HG02678 (cell line): ENCODE results near the gene CCDC88C.
"Not testable (repeated sequence)": the region's sequence is repeated elsewhere in the genome, so short reads cannot be mapped to it uniquely, and the experiment has no call there.

Experiments
- ATAC-seq: cut with Tn5 transposase; IDR thresholded peaks from one replicate; pipeline ENCODE4 v1.9.1; 2021; ENCODE audit warnings: mild to moderate bottlenecking, moderate library complexity; ENCODE audit not compliant: unreplicated experiment

CCDC88C gene

GRCh38 chr14:91273273-91273884, 144.2 kb downstream of the CCDC88C start:
- ATAC-seq = no peak

GRCh38 chr14:91272341-91273272, 145.0 kb downstream of the CCDC88C start:
- ATAC-seq = no peak

DNA sequence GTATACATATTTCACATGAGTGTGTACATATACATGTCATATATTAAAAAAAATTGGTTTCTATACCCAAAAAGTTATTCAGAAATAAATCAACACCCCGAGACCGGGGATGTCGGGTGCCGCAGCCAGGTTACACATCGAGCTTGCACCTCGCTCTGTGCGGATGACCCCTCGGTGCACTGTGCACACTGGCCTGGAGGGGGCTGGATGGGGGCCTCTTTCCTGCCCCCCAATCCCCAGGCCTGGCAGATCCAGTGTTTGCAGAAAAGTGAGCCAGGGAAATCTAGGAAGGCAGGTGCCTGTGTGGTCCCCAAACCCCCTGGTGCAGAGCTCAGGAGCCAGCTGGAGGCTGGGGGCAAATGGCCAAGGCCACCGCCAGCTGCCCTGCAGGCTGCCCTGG, 146.0 kb downstream of the CCDC88C start:
- ATAC-seq = no peak

- ATAC-seq = no peak
These were observed 147.0 kb downstream of the CCDC88C start for GRCh38 chr14:91270619-91271018.

- ATAC-seq = no peak
These were observed 147.4 kb downstream of the CCDC88C start for GRCh38 chr14:91270188-91270587.

GRCh38 chr14:91269076-91269991, 148.3 kb downstream of the CCDC88C start:
- no peak for ATAC-seq

- ATAC-seq = no peak
These were observed 149.6 kb downstream of the CCDC88C start for GRCh38 chr14:91267965-91268437.

GRCh38 chr14:91266276-91266675, 151.3 kb downstream of the CCDC88C start:
- not testable (repeated sequence) for ATAC-seq

GRCh38 chr14:91265404-91265803, 152.2 kb downstream of the CCDC88C start:
- no peak for ATAC-seq

DNA sequence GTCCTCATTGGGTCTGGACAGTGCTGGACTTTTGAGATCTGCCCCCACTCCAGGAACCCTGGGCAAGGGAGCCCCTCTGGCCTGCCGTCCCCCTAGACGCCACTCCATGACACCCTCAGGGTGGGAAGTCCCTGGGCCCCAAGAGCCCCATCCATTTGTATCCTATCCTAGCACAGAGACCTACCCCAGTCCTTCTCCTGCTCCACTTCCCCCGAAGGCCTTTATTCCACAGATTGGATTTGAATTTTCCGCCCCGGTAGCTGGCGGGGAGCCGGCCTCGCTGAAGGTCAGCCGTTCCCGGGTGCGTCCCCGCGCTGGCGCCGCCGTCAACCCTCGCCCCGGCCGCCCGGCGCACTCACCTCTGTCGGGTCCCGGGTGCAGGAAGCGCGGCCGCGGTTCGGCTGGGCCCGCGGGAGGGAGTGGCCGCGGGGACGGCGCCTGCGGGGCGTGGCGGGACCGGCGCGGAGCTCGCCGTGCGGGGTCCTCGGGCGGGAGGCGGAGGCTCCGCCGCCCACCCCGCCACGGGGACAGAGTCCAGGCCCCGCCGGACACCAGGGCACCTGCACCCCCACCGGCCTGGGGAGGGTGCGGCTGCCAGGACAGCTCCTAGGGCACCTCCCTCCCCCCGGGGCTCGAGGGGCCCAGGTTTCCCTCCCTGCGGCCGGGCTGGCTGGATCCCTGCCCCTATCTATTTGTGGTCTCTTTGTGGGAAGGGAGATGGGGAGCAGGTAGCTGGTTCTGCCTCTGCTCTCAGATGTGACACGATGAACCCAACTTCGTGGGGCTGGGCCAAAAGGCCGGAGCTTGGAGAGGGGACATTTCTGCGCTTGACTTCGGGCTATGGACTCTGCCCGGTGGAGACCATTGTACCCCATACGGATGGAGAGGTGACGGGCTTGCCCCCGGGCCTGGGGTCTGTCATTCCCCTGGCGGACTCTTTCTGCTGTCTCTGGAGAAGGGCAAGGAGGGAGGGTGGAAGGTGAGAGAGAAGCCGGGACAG, 153.2 kb downstream of the CCDC88C start:
- ATAC-seq = no peak

DNA sequence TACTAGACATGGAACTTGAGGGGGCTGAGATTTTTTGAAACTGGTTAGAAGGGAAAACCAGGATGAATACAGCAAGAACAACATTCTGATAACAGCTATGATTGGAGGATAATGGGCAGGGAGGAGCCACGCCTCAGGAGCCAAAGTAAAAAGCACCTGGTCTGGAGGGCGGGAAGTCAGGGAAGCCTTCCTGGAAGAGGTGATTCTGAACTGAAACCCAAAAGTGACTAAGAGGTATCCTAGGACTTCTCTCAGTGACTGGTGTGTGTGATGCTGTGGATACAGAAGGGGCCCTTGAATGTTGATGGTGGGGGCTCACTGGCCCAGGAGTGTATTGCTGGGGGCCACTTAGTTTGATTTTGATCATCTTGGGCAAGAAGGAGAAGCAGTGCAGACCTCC, 154.3 kb downstream of the CCDC88C start:
- ATAC-seq = no peak

GRCh38 chr14:91261986-91262549, 155.6 kb downstream of the CCDC88C start:
- ATAC-seq = no peak

DNA sequence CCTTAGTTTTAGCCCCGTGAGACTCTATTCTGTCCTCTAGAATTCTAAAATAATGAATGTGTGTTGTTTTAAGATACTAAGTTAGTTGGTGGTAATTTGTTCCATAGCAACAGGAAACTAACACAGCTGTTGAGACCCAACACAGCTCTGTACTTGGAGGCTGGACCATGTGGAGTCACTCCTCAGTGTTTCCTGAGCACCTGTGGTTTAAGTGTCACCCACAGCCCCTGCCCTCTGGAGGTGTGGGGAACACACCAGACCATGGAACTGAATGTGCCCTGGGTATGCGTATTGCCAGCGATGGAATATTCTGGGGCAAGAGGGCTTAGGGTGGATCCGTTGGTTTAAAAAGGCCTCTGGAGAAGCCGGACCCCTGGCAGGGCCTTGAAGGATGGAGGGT, 156.5 kb downstream of the CCDC88C start:
- no peak for ATAC-seq

DNA sequence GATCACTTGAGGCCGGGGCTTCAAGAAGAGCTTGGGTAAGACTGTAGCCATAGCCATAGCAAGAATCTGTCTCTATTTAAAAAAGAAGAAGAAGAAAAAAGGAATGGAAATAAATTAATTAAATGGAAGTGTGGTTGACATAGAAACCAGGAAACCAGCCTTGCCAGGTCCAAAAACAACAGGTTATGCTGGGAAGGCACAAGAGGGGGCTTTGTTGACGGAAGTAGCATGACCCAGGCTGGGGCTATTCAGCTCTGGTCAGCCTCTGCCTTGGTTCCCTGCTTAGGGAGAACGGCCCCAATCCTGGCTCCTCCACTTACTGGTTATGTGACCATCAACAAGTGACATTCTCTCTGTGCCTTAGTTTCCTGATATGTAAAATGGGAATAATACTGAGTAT, 158.7 kb downstream of the CCDC88C start:
- ATAC-seq = no peak

DNA sequence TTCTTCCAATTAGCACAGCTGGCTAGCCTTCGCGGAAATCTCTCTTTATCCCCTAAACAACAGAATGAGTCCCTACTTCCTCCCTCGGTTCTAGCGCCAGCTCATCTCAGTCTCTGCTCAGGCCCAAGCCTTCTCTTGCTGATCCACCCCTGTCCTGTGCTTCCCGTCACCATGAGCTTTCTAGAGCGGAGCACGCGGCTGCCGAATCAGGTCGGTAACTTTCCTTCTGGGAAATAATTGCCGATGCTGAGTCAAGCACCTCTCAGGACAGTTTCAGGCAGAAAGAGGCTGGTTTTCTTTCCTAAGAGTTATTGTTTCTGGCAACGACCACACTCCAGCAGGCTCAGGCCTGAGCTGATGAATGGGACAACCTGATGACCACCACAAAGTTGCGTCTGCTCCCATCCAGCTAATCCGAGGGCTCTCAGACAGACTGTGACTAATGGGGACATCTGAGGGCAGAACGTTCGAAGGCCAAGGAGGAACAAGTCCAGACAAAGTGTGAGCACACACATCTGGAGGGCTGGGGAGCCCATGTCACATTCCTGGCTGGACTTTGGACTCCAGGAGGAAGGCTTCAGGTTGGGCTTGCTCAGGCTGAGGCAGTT, 159.5 kb downstream of the CCDC88C start:
- ATAC-seq = no peak

DNA sequence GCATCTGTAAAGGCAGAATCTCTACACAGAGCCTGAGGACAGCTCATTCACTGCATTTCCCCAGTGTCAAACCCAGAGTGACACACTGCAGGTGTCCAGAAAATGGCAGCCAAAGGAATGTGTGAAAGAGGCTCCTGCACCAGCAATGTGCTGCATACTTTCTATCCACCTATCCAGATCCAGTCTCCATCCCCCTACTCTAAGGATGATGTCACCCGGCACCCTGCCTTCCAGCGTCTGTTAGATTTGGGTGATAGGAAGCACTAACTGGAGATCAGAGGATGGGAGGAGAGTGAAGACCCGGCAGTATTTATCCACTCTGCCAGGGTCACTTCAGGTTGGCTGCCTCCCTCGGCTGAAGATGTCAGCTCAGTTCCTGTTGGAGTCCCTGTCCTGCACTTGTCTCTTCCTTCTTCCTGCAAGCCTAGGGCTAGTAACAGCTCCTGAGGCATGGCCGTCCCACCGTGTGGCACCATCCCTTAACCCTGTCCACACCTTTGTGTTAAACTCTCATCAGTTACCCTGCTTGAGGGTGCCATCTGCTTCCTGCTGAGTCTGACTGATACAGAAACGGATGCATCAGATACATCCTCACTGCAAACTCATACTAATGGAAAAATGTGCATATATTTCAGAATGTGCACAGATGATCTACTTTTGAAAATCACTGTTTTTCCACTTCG, 160.2 kb downstream of the CCDC88C start:
- no peak for ATAC-seq

DNA sequence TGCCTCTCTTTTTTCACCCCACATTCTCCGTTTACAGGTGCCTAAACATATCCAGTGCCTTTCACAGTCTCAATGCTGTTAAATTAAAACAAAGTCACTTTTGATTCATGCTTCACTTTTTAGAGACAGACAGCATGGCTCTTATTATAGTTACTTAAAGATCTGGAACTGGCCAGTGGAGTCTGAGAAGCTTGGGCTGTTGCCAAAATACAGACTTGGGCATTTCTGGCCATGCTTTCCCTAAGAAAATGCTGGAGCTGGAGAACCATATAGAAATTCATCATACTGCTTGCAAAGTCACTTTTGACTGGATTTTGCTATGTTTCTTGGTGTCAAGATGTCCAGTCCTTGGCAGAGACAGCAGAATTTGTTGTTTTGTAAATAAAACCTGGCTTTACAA, 161.0 kb downstream of the CCDC88C start:
- no peak for ATAC-seq

DNA sequence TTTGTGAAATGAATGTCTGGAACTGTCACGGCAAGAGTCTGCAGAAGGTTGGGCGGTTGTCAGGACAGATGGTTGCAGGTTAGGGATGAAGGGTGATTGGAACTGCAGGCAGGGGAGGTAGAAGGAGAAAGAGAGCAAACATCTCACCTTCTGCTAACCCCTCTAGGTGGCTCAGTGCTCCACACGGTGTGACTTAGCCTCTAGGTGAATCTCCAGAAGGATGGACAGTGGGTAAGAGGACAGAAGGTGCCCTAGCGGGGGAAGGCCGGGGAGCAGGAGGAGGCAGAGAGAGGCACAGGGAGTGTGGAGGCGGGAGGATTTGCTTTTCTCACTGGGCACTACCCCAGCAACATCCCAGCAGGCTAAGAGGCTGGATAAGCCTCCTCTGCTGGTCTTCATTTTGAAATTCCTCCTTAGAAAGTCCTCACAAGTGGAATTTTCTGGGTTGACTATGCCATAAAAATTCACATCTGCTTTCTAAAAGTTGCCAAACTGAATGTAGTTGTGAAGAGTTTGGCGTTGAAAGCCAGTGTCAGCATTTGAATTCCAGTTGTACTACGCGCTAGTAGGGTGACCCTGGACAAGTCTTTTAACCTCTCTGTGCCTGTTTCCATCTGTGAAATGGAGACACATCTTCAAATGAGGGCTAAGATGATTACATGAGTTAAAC, 162.5 kb downstream of the CCDC88C start:
- ATAC-seq = no peak
